SU-DHL-6 (cell line): ENCODE data around the gene SLC12A8.

Source experiments
- H2AFZ ChIP-seq: fragments of 200-600 bp; sonication (generic); 2 replicates; pipeline ENCODE4 v1.6.1; 2014; ENCODE audit warnings: low read depth, mild to moderate bottlenecking, moderate library complexity, mixed read lengths, antibody characterized with exemption, low read length; ENCODE audit not compliant: severe bottlenecking
- H3F3A ChIP-seq: fragments of 200-600 bp; shearing (Covaris generic); 2 replicates; pipeline ENCODE4 v1.6.0; 2016; ENCODE audit warnings: antibody characterized with exemption, mild to moderate bottlenecking; ENCODE audit not compliant: insufficient read depth
- H3K27ac ChIP-seq: fragments of 200-600 bp; sonication (generic); 2 replicates; pipeline ENCODE4 v1.5.1; 2016; ENCODE audit warnings: low read depth, mild to moderate bottlenecking, low read length, moderate library complexity, mixed read lengths
- H3K27me3 ChIP-seq: fragments of 200-600 bp; sonication (generic), shearing (Covaris generic); 2 replicates; pipeline ENCODE4 v1.6.0; 2014; ENCODE audit warnings: mild to moderate bottlenecking, low read length
- H3K36me3 ChIP-seq: fragments of 200-600 bp; sonication (generic); 2 replicates; pipeline ENCODE4 v1.6.1; 2014; ENCODE audit warnings: mild to moderate bottlenecking, low read length, mixed read lengths
- H3K4me2 ChIP-seq: fragments of 300-600, 200-600 bp; shearing (Covaris generic), sonication (generic); 2 replicates; pipeline ENCODE4 v1.6.0; 2014; ENCODE audit warnings: low read length, low read depth, mild to moderate bottlenecking; ENCODE audit not compliant: poor library complexity, severe bottlenecking
- H3K4me3 ChIP-seq: fragments of 200-600 bp; sonication (generic); 2 replicates; pipeline ENCODE4 v1.5.1; 2014; ENCODE audit warnings: antibody characterized with exemption, low read length, mild to moderate bottlenecking, mixed read lengths; ENCODE audit not compliant: insufficient read depth, poor library complexity, severe bottlenecking
- H3K79me2 ChIP-seq: fragments of 200-600 bp; sonication (generic); 2 replicates; pipeline ENCODE4 v1.6.1; 2014; ENCODE audit warnings: mild to moderate bottlenecking, low read length, moderate library complexity; ENCODE audit not compliant: insufficient read depth
- H3K9ac ChIP-seq: fragments of 200-600 bp; sonication (generic); 2 replicates; pipeline ENCODE4 v1.7.0; 2014; ENCODE audit warnings: mild to moderate bottlenecking, low read length
- H3K9me2 ChIP-seq: fragments of 200-600 bp; sonication (generic); replicated peaks from 2 replicates; pipeline ENCODE4 v1.6.1; 2014; ENCODE audit warnings: low read length; ENCODE audit not compliant: insufficient read depth
- H3K9me3 ChIP-seq: fragments of 200-600 bp; sonication (generic); 2 replicates; pipeline ENCODE4 v1.6.1; 2014; ENCODE audit warnings: low read length, mixed read lengths; ENCODE audit not compliant: insufficient read depth
- H4K20me1 ChIP-seq: fragments of 200-600 bp; sonication (generic); 2 replicates; pipeline ENCODE4 v1.6.1; 2014; ENCODE audit warnings: low read depth, mild to moderate bottlenecking, antibody characterized with exemption, low read length, moderate library complexity, mixed read lengths
- EZH2phosphoT487 ChIP-seq: fragments of 200-600 bp; sonication (generic), shearing (Covaris generic); conservative IDR thresholded peaks from 2 replicates; pipeline ENCODE4 v1.6.1; 2018; ENCODE audit warnings: mild to moderate bottlenecking, antibody characterized with exemption, low read length, moderate library complexity, mixed read lengths
- TF ChIP-seq, protein P1 (sequence below): fragments of 200-600 bp; sonication (generic); IDR thresholded peaks from one replicate; pipeline ENCODE4 v1.5.1; 2017; ENCODE audit warnings: antibody characterized with exemption, mild to moderate bottlenecking, low read length, moderate library complexity; ENCODE audit not compliant: insufficient read depth, poor library complexity, severe bottlenecking

The SLC12A8 gene

DNA sequence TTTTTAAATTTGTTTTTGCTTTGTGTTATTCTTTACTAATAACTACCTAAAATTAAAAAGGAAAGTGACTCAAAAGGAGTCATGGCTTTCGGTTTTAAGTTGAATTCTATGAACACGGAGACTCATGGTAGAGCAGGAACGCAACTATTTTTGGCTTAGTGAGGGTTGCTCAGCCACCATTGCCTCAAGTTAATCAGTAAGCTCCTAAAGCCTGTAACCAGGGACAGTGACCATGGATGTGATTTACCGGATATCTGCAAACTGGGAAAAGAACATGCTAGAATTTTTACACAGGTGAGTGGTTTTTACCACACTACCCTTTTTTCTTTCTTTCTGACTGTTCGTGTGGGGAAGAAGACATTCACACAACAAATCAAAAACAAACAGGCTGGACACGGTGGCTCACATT, 11.8 kb downstream of the SLC12A8 start:
- Histone ChIP-seq H3K9me3 (no peaks in the 10 kb centered on the region), H3K79me2 (no peaks in the 10 kb centered on the region), H3K9ac (no peak overlapping the region), H3K27ac (no peak overlapping the region), H3K27me3 (no peaks in the 10 kb centered on the region), H3K4me2 (no peak overlapping the region), H3K4me3 (no peak overlapping the region), H3K9me2 (no peaks in the 10 kb centered on the region), H4K20me1 (no peaks in the 10 kb centered on the region), H3K36me3 (no peaks in the 10 kb centered on the region), H2AFZ (no peak overlapping the region), H3F3A (no peaks in the 10 kb centered on the region)
- TF ChIP-seq, protein P1, sequence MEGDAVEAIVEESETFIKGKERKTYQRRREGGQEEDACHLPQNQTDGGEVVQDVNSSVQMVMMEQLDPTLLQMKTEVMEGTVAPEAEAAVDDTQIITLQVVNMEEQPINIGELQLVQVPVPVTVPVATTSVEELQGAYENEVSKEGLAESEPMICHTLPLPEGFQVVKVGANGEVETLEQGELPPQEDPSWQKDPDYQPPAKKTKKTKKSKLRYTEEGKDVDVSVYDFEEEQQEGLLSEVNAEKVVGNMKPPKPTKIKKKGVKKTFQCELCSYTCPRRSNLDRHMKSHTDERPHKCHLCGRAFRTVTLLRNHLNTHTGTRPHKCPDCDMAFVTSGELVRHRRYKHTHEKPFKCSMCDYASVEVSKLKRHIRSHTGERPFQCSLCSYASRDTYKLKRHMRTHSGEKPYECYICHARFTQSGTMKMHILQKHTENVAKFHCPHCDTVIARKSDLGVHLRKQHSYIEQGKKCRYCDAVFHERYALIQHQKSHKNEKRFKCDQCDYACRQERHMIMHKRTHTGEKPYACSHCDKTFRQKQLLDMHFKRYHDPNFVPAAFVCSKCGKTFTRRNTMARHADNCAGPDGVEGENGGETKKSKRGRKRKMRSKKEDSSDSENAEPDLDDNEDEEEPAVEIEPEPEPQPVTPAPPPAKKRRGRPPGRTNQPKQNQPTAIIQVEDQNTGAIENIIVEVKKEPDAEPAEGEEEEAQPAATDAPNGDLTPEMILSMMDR, result no peak
- TF ChIP-seq EZH2phosphoT487, result no peak

DNA sequence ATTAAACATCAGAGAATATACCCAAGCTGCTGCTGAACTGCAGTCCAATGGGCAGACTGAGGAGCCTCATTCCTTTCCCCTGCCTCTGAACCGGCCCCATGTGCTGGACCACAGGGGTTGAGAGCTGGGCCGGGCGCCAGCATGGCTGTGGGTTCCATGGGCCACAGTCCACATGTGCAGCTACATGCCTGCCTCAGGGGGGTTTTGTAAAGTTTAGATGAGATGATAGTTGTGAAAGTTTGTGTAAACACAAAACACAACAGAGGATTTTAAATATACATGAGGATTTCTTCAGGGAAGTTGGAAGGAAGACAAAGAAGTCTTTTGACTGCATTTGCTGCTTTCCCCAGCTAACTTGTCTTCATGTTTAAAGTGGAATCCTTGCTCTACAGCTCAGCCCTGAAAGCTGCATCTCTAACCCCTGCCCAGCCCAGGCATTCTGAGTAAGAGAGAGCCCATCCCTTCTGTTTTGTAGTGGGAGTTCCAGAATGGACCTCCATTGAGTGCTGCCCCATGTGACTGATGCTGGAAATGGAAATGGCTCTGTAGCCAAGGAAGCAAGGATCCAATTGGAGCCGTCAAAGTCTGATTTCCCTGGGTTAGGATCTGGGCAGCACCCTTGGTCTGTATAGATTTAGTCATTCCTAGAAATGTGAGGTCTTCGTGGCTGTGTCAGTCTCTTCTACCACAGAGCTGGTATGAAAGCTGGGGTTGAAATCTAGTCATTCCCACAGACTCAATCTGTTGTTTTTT, 17.5 kb downstream of the SLC12A8 start:
- H3K9me3 ChIP-seq, result no peaks in the 10 kb centered on the region
- H2AFZ ChIP-seq, result no peak overlapping the region
- H3K36me3 ChIP-seq, result no peaks in the 10 kb centered on the region
- TF ChIP-seq, protein P1, result no peak
- TF ChIP-seq EZH2phosphoT487, result no peak
- H3K9ac ChIP-seq, result no peak overlapping the region
- no peaks in the 10 kb centered on the region for H3F3A ChIP-seq
- H3K27ac ChIP-seq, result no peak overlapping the region
- H3K4me3 ChIP-seq, result no peak overlapping the region
- H3K9me2 ChIP-seq, result no peaks in the 10 kb centered on the region
- no peaks in the 10 kb centered on the region for H3K27me3 ChIP-seq
- no peaks in the 10 kb centered on the region for H4K20me1 ChIP-seq
- H3K79me2 ChIP-seq, result no peaks in the 10 kb centered on the region
- no peak overlapping the region for H3K4me2 ChIP-seq

DNA sequence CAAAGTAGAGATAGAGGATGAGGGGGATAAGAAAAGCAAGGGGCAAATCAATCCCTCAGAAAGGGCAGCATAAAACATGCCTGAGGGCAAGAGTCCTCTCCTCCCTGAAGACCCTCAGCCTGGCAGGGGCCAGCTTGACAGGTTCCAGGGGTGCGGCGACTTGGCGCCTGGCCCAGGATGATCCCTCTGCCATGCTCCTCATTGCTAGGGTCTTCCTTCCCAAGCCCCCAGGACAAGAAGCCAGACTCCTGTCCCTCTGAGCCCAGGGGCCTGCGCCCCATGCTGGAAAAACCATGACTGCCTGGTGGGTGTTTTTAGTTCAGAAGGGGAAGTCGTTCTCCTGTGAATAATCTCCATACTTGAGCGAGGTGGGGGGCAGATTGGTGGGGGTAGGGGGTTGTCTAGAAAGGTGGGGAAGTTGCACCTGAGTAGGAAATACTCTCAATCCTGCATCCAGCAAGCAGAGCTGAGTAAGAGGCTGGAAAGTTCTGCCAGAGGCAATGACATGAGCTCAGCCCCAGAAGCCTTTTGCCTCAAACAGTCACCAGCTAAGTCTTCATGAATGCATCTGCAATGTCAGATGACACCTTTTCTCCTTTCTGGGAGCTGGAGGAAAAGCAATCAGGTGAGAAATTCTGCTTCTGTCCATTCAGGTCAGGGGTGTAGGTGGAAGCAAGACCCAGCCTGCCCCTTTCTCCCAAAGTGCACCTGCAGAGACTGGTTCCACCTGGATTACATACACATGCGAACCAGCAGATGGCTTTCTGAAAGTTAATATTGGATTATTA, 18.3 kb downstream of the SLC12A8 start:
- Histone ChIP-seq H4K20me1 (no peaks in the 10 kb centered on the region), H3K27me3 (no peaks in the 10 kb centered on the region), H3K9ac (no peak overlapping the region), H2AFZ (no peak overlapping the region), H3K79me2 (no peaks in the 10 kb centered on the region), H3F3A (no peaks in the 10 kb centered on the region), H3K27ac (no peak overlapping the region), H3K4me2 (no peak overlapping the region), H3K4me3 (no peak overlapping the region), H3K9me2 (no peaks in the 10 kb centered on the region), H3K36me3 (no peaks in the 10 kb centered on the region), H3K9me3 (no peaks in the 10 kb centered on the region)
- TF ChIP-seq EZH2phosphoT487, result no peak
- TF ChIP-seq, protein P1, result no peak
